ENCODE results near the gene SRBD1. TPM values are rescaled to one million over a fixed set of nuclear protein-coding genes. Genes with fewer than 3 reads are reported as not detected.
A peak's percentile ranks its signal among the peaks of the same experiment; 100 is the strongest.

The SRBD1 gene
- total and polyA plus RNA-seq, 7 donors: 2.3 to 6.4 (median 4.0) TPM

DNA sequence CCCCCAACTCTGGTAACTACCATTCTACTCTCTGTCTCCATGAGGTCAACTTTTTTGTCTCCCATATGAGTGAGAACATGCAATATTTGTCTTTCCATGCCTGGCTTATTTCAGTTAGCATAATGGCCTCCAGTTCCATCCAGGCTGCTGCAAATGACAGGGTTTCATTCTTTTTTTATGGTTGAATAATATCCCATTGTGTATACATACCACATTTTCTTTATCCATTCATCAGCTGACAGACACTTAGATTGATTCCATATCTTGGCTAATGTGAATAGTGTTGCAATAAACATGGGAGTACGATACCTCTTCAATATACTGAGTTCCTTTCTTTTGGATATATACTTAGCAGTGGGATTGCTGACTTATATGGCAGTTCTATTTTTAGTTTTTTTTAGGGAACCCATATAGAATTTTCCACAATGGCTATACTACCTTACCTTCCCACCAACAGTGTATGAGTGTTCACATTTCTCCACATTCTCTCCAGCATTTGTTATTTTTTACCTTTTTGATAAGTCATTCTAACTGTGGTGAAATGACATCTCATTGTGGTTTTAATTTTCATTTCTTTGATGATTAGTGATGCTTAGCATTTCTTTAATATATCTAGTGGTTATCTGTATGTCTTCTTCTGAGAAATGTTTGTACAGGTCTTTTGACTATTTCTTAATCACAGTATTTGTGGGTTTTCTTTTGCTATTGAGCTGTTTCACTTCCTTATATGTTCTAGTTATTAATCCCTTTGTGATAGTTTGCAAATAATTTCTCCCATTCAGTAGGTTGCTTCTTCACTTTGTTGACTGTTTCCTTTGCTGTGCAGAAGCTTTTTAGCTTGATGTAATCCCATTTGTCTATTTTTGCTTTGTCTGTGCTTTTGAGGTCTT, 112.2 kb downstream of the SRBD1 start:
- no peaks in the 10 kb centered on the region for H3K27me3 ChIP-seq (ENCODE audit: insufficient read depth in 3 of 3, low read length in 2 of 3)
- intact Hi-C loops (cut with DNase I): loop anchor here in 1 of 2 donors (10.0 kb wide), 1 partner anchor 334 kb away; no protein-coding TSS in a partner anchor
- H3K4me1 ChIP-seq: no peaks in the 10 kb centered on the region
- TF ChIP-seq CTCF (IDR thresholded peaks at IDR 0.05): no peak
- DNase-seq (no peak), ATAC-seq (no peak)
- H3K9me3 ChIP-seq: no peaks in the 10 kb centered on the region
- no peaks in the 10 kb centered on the region for H3K36me3 ChIP-seq (ENCODE audit: insufficient read depth in 1 of 2, low read depth in 1 of 2)
- no peak overlapping the region for H3K27ac ChIP-seq
- 91 to 100% (median 97%) methylated on average over 1 of the region's 1 CpG for WGBS, 3 donors
- no peak overlapping the region for H3K4me3 ChIP-seq

DNA sequence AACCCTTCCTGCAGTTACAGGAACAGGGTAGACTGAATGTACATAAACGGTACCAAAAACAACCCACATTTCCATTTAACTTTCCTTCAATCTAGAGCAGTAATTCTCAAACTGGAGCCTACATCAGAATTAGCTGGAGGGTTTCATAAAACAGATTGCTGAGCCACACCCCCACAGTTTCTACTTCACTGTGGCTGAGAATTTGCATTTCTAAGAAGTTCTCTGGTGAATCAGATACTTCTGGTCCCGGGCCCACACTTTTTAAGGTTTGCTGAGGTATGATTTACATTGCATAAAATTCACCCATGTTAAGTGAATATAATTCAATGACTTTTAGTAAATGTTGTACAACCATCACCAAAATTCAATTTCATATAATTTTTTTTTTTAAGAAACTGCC, 113.7 kb downstream of the SRBD1 start:
- intact Hi-C loops (cut with DNase I): loop anchor here in 1 of 2 donors (10.0 kb wide), 1 partner anchor 333 kb away; no protein-coding TSS in a partner anchor
- H3K9me3 ChIP-seq: no peaks in the 10 kb centered on the region
- no peak overlapping the region for H3K4me3 ChIP-seq
- WGBS, 3 donors: 82 to 85% (median 83%) methylated on average over 2 of the region's 2 CpGs
- ATAC-seq: no peak
- H3K4me1 ChIP-seq: no peaks in the 10 kb centered on the region
- TF ChIP-seq CTCF (IDR thresholded peaks at IDR 0.05): no peak
- no peak for DNase-seq
- H3K27me3 ChIP-seq (ENCODE audit: insufficient read depth in 3 of 3, low read length in 2 of 3): no peaks in the 10 kb centered on the region
- H3K27ac ChIP-seq: no peak overlapping the region
- no peaks in the 10 kb centered on the region for H3K36me3 ChIP-seq (ENCODE audit: insufficient read depth in 1 of 2, low read depth in 1 of 2)

DNA sequence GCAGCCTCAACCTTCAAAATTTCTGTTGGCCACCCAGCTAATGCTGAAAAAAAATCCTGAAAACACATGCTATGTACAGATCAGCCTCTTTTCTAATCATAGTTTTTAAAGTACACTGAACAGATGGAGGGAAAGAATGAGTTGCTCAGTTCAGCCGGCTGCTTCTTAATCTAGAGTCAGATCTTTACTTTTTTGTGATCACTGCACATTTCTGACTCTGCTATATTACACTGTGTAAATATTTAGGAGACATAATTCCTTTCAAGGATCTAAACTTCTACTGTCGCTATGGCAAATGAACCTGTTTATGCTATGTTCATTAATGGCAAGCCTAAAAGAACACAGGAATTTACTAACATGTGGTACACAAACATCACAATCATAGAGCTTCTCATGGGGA, 114.2 kb downstream of the SRBD1 start:
- ATAC-seq (no peak), DNase-seq (no peak)
- Histone ChIP-seq H3K36me3 (ENCODE audit: insufficient read depth in 1 of 2, low read depth in 1 of 2) (no peaks in the 10 kb centered on the region), H3K4me3 (no peak overlapping the region), H3K4me1 (no peaks in the 10 kb centered on the region), H3K9me3 (no peaks in the 10 kb centered on the region), H3K27ac (no peak overlapping the region), H3K27me3 (ENCODE audit: insufficient read depth in 3 of 3, low read length in 2 of 3) (no peaks in the 10 kb centered on the region)
- 75 to 88% (median 83%) methylated on average over 2 of the region's 2 CpGs for WGBS, 3 donors
- intact Hi-C loops (cut with DNase I): loop anchor here in 1 of 2 donors (10.0 kb wide), 1 partner anchor 332 kb away; no protein-coding TSS in a partner anchor
- TF ChIP-seq CTCF (IDR thresholded peaks at IDR 0.05): no peak

GRCh38 chr2:45494978-45495293, 116.1 kb downstream of the SRBD1 start:
- Histone ChIP-seq H3K9me3 (no peaks in the 10 kb centered on the region), H3K4me3 (no peak overlapping the region), H3K27ac (no peak overlapping the region), H3K36me3 (ENCODE audit: insufficient read depth in 1 of 2, low read depth in 1 of 2) (no peaks in the 10 kb centered on the region), H3K27me3 (ENCODE audit: insufficient read depth in 3 of 3, low read length in 2 of 3) (no peaks in the 10 kb centered on the region), H3K4me1 (no peaks in the 10 kb centered on the region)
- ATAC-seq (peak in 1 of 4 donors; percentile 35), DNase-seq (no peak)
- intact Hi-C loops (cut with DNase I): loop anchor here (1.0 to 10.0 kb wide), 3 partner anchors 330 to 514 kb away; no protein-coding TSS in a partner anchor
- no peak for TF ChIP-seq CTCF (IDR thresholded peaks at IDR 0.05)
- WGBS, 3 donors: 36 to 52% (median 47%) methylated on average over 1 of the region's 1 CpG

Measured in psoas muscle (tissue), 8 donors.